Activated naive CD4-positive, alpha-beta T cell treated with anti-CD3 and anti-CD28 coated beads, Interleukin-2, amount 10 ng/mL, durations not matched to agents 7 days and 5 days (primary cell): ENCODE measurements around the gene LMBR1L.
A peak's percentile ranks its signal among the peaks of the same experiment; 100 is the strongest.
"Not testable (repeated sequence)": the region's sequence is repeated elsewhere in the genome, so short reads cannot be mapped to it uniquely, and the experiment has no call there.

Experiments
- CTCF ChIA-PET: fragments of 350-600 bp; sonication (Branson Sonifier 250); formaldehyde crosslinking; loops from one replicate; lab custom pipeline; 2021; ENCODE audit warnings: antibody characterized with exemption; lab: Charles Lee
- DNase-seq: peaks from one replicate; pipeline ENCODE4 v3.0.0-alpha.2; 2020
- H3K27ac Mint-ChIP-seq: one replicate; pipeline ENCODE4 v1.8.0; 2021; ENCODE audit warnings: mild to moderate bottlenecking, moderate library complexity, mixed read lengths
- H3K27me3 Mint-ChIP-seq: one replicate; pipeline ENCODE4 v1.8.0; 2021; ENCODE audit warnings: mild to moderate bottlenecking, mixed read lengths
- H3K36me3 Mint-ChIP-seq: one replicate; pipeline ENCODE4 v1.8.0; 2021; ENCODE audit warnings: mixed read lengths
- H3K4me1 Mint-ChIP-seq: one replicate; pipeline ENCODE4 v1.8.0; 2021; ENCODE audit warnings: mixed read lengths
- H3K4me3 Mint-ChIP-seq: one replicate; pipeline ENCODE4 v1.8.0; 2021; ENCODE audit warnings: mild to moderate bottlenecking, moderate library complexity, mixed read lengths
- H3K9me3 Mint-ChIP-seq: one replicate; pipeline ENCODE4 v1.8.0; 2021; ENCODE audit warnings: mixed read lengths

Gene LMBR1L

GRCh38 chr12:49110464-49111155 lies at the start of gene LMBR1L:
TSS of gene LMBR1L (minus strand) at chr12:49110847. CDS start at chr12:49110555, 292 bp downstream.
- Mint-ChIP-seq H3K9me3 (no peaks in the 10 kb centered on the region), H3K36me3 (peaks cover 13% of the 10 kb centered on the region), H3K4me3 (peak within 1 kb of the TSS; percentile 94), H3K27me3 (peaks cover 15% of the 10 kb centered on the region), H3K27ac (peak within 1 kb of the TSS; percentile 94), H3K4me1 (peaks cover 28% of the 10 kb centered on the region)
- CTCF ChIA-PET, result interaction anchor here (0.6 to 4.3 kb wide), 7 partner anchors 11 to 114 kb away, joined by 3 to 38 read pairs (median 4); partner anchors contain the start of gene TUBA1B
- DNase-seq, result peak; percentile 99

GRCh38 chr12:49160399-49160798 lies 49.8 kb upstream of the LMBR1L start:
- Mint-ChIP-seq H3K4me1 (no peaks in the 10 kb centered on the region), H3K27me3 (peaks cover 6% of the 10 kb centered on the region), H3K27ac (no peak overlapping the region), H3K4me3 (no peak overlapping the region), H3K36me3 (peaks cover 1% of the 10 kb centered on the region), H3K9me3 (no peaks in the 10 kb centered on the region)
- DNase-seq, result no peak
- CTCF ChIA-PET, result interaction anchor here (1.2 kb wide), 1 partner anchor 72 kb away, joined by 3 read pairs; no protein-coding TSS in a partner anchor

- peaks cover 1% of the 10 kb centered on the region for H3K36me3 Mint-ChIP-seq
- no peak overlapping the region for H3K4me3 Mint-ChIP-seq
- CTCF ChIA-PET, result no interaction called here
- peaks cover 10% of the 10 kb centered on the region for H3K4me1 Mint-ChIP-seq
- no peak for DNase-seq
- H3K27me3 Mint-ChIP-seq, result peaks cover 5% of the 10 kb centered on the region
- no peaks in the 10 kb centered on the region for H3K9me3 Mint-ChIP-seq
- H3K27ac Mint-ChIP-seq, result no peak overlapping the region
Observed at GRCh38 chr12:49154221-49154620, 43.6 kb upstream of the LMBR1L start.

GRCh38 chr12:49147384-49147783 lies 36.7 kb upstream of the LMBR1L start:
- Mint-ChIP-seq H3K27me3 (peaks cover under 1% of the 10 kb centered on the region), H3K27ac (no peak overlapping the region), H3K9me3 (no peaks in the 10 kb centered on the region), H3K4me1 (peaks cover 10% of the 10 kb centered on the region), H3K36me3 (no peaks in the 10 kb centered on the region), H3K4me3 (no peak overlapping the region)
- no peak for DNase-seq
- CTCF ChIA-PET, result interaction anchor here (0.6 to 1.1 kb wide), 2 partner anchors 17 to 64 kb away, joined by 3 read pairs; partner anchors contain the start of gene TUBA1B

GRCh38 chr12:49146406-49146805 lies 35.8 kb upstream of the LMBR1L start:
- peaks cover 10% of the 10 kb centered on the region for H3K4me1 Mint-ChIP-seq
- no peaks in the 10 kb centered on the region for H3K9me3 Mint-ChIP-seq
- no peak overlapping the region for H3K4me3 Mint-ChIP-seq
- CTCF ChIA-PET, result interaction anchor here (1.1 kb wide), 1 partner anchor 16 kb away, joined by 3 read pairs; the partner anchor contains the start of gene TUBA1B
- no peaks in the 10 kb centered on the region for H3K27me3 Mint-ChIP-seq
- no peak overlapping the region for H3K27ac Mint-ChIP-seq
- no peak for DNase-seq
- H3K36me3 Mint-ChIP-seq, result no peaks in the 10 kb centered on the region

GRCh38 chr12:49144384-49144783 lies 33.7 kb upstream of the LMBR1L start:
- Mint-ChIP-seq H3K4me1 (no peaks in the 10 kb centered on the region), H3K9me3 (no peaks in the 10 kb centered on the region), H3K27me3 (no peaks in the 10 kb centered on the region), H3K36me3 (peaks cover 2% of the 10 kb centered on the region), H3K4me3 (no peak overlapping the region), H3K27ac (no peak overlapping the region)
- DNase-seq, result no peak
- CTCF ChIA-PET, result interaction anchor here (0.6 kb wide), 1 partner anchor 143 kb away, joined by 3 read pairs; no protein-coding TSS in a partner anchor

- H3K4me1 Mint-ChIP-seq, result peaks cover under 1% of the 10 kb centered on the region
- no peak overlapping the region for H3K4me3 Mint-ChIP-seq
- H3K36me3 Mint-ChIP-seq, result peaks cover 5% of the 10 kb centered on the region
- H3K27ac Mint-ChIP-seq, result no peak overlapping the region
- CTCF ChIA-PET, result no interaction called here
- H3K27me3 Mint-ChIP-seq, result no peaks in the 10 kb centered on the region
- no peak for DNase-seq
- no peaks in the 10 kb centered on the region for H3K9me3 Mint-ChIP-seq
Observed at GRCh38 chr12:49138999-49139398, 28.4 kb upstream of the LMBR1L start.

- no peaks in the 10 kb centered on the region for H3K27me3 Mint-ChIP-seq
- H3K27ac Mint-ChIP-seq, result no peak overlapping the region
- DNase-seq, result no peak
- peaks cover 5% of the 10 kb centered on the region for H3K36me3 Mint-ChIP-seq
- CTCF ChIA-PET, result no interaction called here
- peaks cover 5% of the 10 kb centered on the region for H3K4me1 Mint-ChIP-seq
- H3K9me3 Mint-ChIP-seq, result no peaks in the 10 kb centered on the region
- no peak overlapping the region for H3K4me3 Mint-ChIP-seq
Observed at GRCh38 chr12:49138587-49138986, 27.9 kb upstream of the LMBR1L start.

GRCh38 chr12:49137476-49137875 lies 26.8 kb upstream of the LMBR1L start:
- Mint-ChIP-seq H3K36me3 (peaks cover 5% of the 10 kb centered on the region), H3K4me1 (peaks cover 16% of the 10 kb centered on the region), H3K9me3 (no peaks in the 10 kb centered on the region), H3K27ac (no peak overlapping the region), H3K4me3 (no peak overlapping the region), H3K27me3 (no peaks in the 10 kb centered on the region)
- DNase-seq, result no peak
- CTCF ChIA-PET, result no interaction called here

GRCh38 chr12:49136997-49137396 lies 26.4 kb upstream of the LMBR1L start:
- peaks cover 21% of the 10 kb centered on the region for H3K4me1 Mint-ChIP-seq
- H3K4me3 Mint-ChIP-seq, H3K36me3 Mint-ChIP-seq, H3K9me3 Mint-ChIP-seq, DNase-seq, CTCF ChIA-PET, H3K27me3 Mint-ChIP-seq, H3K27ac Mint-ChIP-seq: not testable (repeated sequence)

GRCh38 chr12:49133590-49133989 lies 22.9 kb upstream of the LMBR1L start:
- peak overlapping the region; percentile 5 for H3K27ac Mint-ChIP-seq
- no peak for DNase-seq
- peaks cover 43% of the 10 kb centered on the region for H3K4me1 Mint-ChIP-seq
- peaks cover 12% of the 10 kb centered on the region for H3K27me3 Mint-ChIP-seq
- H3K36me3 Mint-ChIP-seq, result peaks cover 30% of the 10 kb centered on the region
- H3K4me3 Mint-ChIP-seq, result peak overlapping the region; percentile 7
- no peaks in the 10 kb centered on the region for H3K9me3 Mint-ChIP-seq
- CTCF ChIA-PET, result no interaction called here

GRCh38 chr12:49133014-49133413 lies 22.4 kb upstream of the LMBR1L start:
- CTCF ChIA-PET, result no interaction called here
- Mint-ChIP-seq H3K27ac (no peak overlapping the region), H3K4me1 (peaks cover 44% of the 10 kb centered on the region), H3K36me3 (peaks cover 32% of the 10 kb centered on the region), H3K4me3 (peak overlapping the region; percentile 85), H3K27me3 (peaks cover 12% of the 10 kb centered on the region), H3K9me3 (no peaks in the 10 kb centered on the region)
- no peak for DNase-seq

- CTCF ChIA-PET, result interaction anchor here (0.6 to 2.5 kb wide), 6 partner anchors 22 to 104 kb away, joined by 3 to 14 read pairs (median 4); partner anchors contain the start of gene DHH
- H3K27ac Mint-ChIP-seq, result peak overlapping the region; percentile 95
- peaks cover 39% of the 10 kb centered on the region for H3K36me3 Mint-ChIP-seq
- peaks cover 53% of the 10 kb centered on the region for H3K4me1 Mint-ChIP-seq
- DNase-seq, result no peak
- H3K4me3 Mint-ChIP-seq, result peak overlapping the region; percentile 85
- peaks cover 12% of the 10 kb centered on the region for H3K27me3 Mint-ChIP-seq
- H3K9me3 Mint-ChIP-seq, result no peaks in the 10 kb centered on the region
Observed at GRCh38 chr12:49131894-49132461, 21.3 kb upstream of the LMBR1L start.

- peaks cover 43% of the 10 kb centered on the region for H3K36me3 Mint-ChIP-seq
- H3K27me3 Mint-ChIP-seq, result peaks cover 12% of the 10 kb centered on the region
- peak within 1 kb of the TSS; percentile 96 for H3K4me3 Mint-ChIP-seq
- DNase-seq, result peak; percentile 91
- peaks cover 56% of the 10 kb centered on the region for H3K4me1 Mint-ChIP-seq
- CTCF ChIA-PET, result interaction anchor here (0.6 to 2.5 kb wide), 19 partner anchors 9 to 133 kb away, joined by 3 to 14 read pairs (median 4); partner anchors contain the start of gene DHH
- no peaks in the 10 kb centered on the region for H3K9me3 Mint-ChIP-seq
- H3K27ac Mint-ChIP-seq, result peak within 1 kb of the TSS; percentile 99
Observed at GRCh38 chr12:49131051-49131893, 20.6 kb upstream of the LMBR1L start, which contains the start of gene TUBA1B. TSS of gene TUBA1B (minus strand) at chr12:49131395. CDS start at chr12:49131300, 95 bp downstream.
